H9 (cell line): ENCODE results near the gene DSN1. TPM values are rescaled to one million over a fixed set of nuclear protein-coding genes. Genes with fewer than 3 reads are reported as not detected.

Source experiments
- DNase-seq: peaks from one replicate; pipeline ENCODE4 v3.0.0-alpha.2; 2017
- H2AFZ ChIP-seq: one replicate; pipeline ENCODE4 v1.6.1; 2013; ENCODE audit warnings: mild to moderate bottlenecking, low read length, control low read depth, moderate library complexity
- H2AK5ac ChIP-seq: 2 replicates; pipeline ENCODE4 v1.6.1; 2013; ENCODE audit warnings: low read length, control low read depth, mixed read lengths; ENCODE audit not compliant: insufficient read length
- H2BK120ac ChIP-seq: one replicate; pipeline ENCODE4 v1.6.1; 2013; ENCODE audit warnings: low read depth, mild to moderate bottlenecking, low read length, control low read depth, inconsistent platforms; ENCODE audit not compliant: poor library complexity, severe bottlenecking
- H2BK12ac ChIP-seq: 2 replicates; pipeline ENCODE4 v1.6.1; 2013; ENCODE audit warnings: low read length, control low read depth, mixed read lengths, low read depth; ENCODE audit not compliant: insufficient read length
- H2BK15ac ChIP-seq: 2 replicates; pipeline ENCODE4 v1.6.1; 2013; ENCODE audit warnings: low read depth, low read length, control low read depth
- H2BK20ac ChIP-seq: one replicate; pipeline ENCODE4 v1.6.1; 2013; ENCODE audit warnings: low read depth, mild to moderate bottlenecking, low read length, control low read depth, inconsistent platforms; ENCODE audit not compliant: poor library complexity, severe bottlenecking
- H2BK5ac ChIP-seq: 2 replicates; pipeline ENCODE4 v1.6.1; 2013; ENCODE audit warnings: low read length, control low read depth, mixed read lengths; ENCODE audit not compliant: insufficient read length
- H3K14ac ChIP-seq: 2 replicates; pipeline ENCODE4 v1.6.1; 2013; ENCODE audit warnings: low read length, control low read depth; ENCODE audit not compliant: insufficient read depth
- H3K18ac ChIP-seq: 2 replicates; pipeline ENCODE4 v1.6.1; 2013; ENCODE audit warnings: low read depth, mild to moderate bottlenecking, mixed read lengths, low read length, control low read depth; ENCODE audit not compliant: insufficient read length
- H3K23ac ChIP-seq: 2 replicates; pipeline ENCODE4 v1.6.1; 2013; ENCODE audit warnings: low read length, control low read depth, mixed read lengths, low read depth; ENCODE audit not compliant: insufficient read length
- H3K23me2 ChIP-seq: 2 replicates; pipeline ENCODE4 v1.6.1; 2013; ENCODE audit warnings: low read depth, mild to moderate bottlenecking, mixed read lengths, low read length, control low read depth; ENCODE audit not compliant: insufficient read length, poor library complexity, severe bottlenecking
- H3K27ac ChIP-seq: 2 replicates; pipeline ENCODE4 v1.5.1; 2013; ENCODE audit warnings: low read length, control low read depth, mixed read lengths, low read depth; ENCODE audit not compliant: insufficient read length
- H3K27me3 ChIP-seq: 2 replicates; pipeline ENCODE4 v1.6.1; 2013; ENCODE audit warnings: low read length, control low read depth, inconsistent platforms; ENCODE audit not compliant: insufficient read depth
- H3K4ac ChIP-seq: 2 replicates; pipeline ENCODE4 v1.6.1; 2013; ENCODE audit warnings: low read depth, mild to moderate bottlenecking, control low read depth, inconsistent platforms, low read length, moderate library complexity
- H3K4me1 ChIP-seq: 2 replicates; pipeline ENCODE4 v1.6.1; 2013; ENCODE audit warnings: low read length, control low read depth, inconsistent platforms; ENCODE audit not compliant: insufficient read depth
- H3K4me2 ChIP-seq: 2 replicates; pipeline ENCODE4 v1.6.1; 2013; ENCODE audit warnings: low read length, control low read depth, mixed read lengths; ENCODE audit not compliant: insufficient read length, insufficient read depth
- H3K56ac ChIP-seq: 2 replicates; pipeline ENCODE4 v1.6.1; 2013; ENCODE audit warnings: low read depth, mild to moderate bottlenecking, mixed read lengths, low read length, control low read depth; ENCODE audit not compliant: insufficient read length
- H3K79me1 ChIP-seq: 2 replicates; pipeline ENCODE4 v1.6.1; 2013; ENCODE audit warnings: low read depth, mild to moderate bottlenecking, moderate library complexity, low read length, control low read depth, inconsistent platforms; ENCODE audit not compliant: insufficient read depth, poor library complexity, severe bottlenecking
- H3K79me2 ChIP-seq: 2 replicates; pipeline ENCODE4 v1.6.1; 2013; ENCODE audit warnings: low read length, control low read depth, inconsistent platforms; ENCODE audit not compliant: insufficient read depth
- H3K9ac ChIP-seq: 2 replicates; pipeline ENCODE4 v1.6.1; 2013; ENCODE audit warnings: low read length, control low read depth, mixed read lengths; ENCODE audit not compliant: insufficient read length; ENCODE audit errors: extremely low read depth
- H3K9me3 ChIP-seq: one replicate; pipeline ENCODE4 v1.6.1; 2013; ENCODE audit warnings: low read depth, low read length, inconsistent platforms; ENCODE audit not compliant: control insufficient read depth
- H3T11ph ChIP-seq: one replicate; pipeline ENCODE4 v1.6.1; 2013; ENCODE audit warnings: mild to moderate bottlenecking, low read length, control low read depth, inconsistent platforms
- H4K20me1 ChIP-seq: one replicate; pipeline ENCODE4 v1.6.1; 2013; ENCODE audit not compliant: control insufficient read depth, insufficient read length, insufficient read depth
- H4K5ac ChIP-seq: 2 replicates; pipeline ENCODE4 v1.6.1; 2013; ENCODE audit warnings: low read depth, mild to moderate bottlenecking, mixed read lengths, low read length, control low read depth; ENCODE audit not compliant: insufficient read length
- H4K8ac ChIP-seq: replicated peaks from 2 replicates; pipeline ENCODE4 v1.6.1; 2013; ENCODE audit warnings: low read length, control low read depth, mixed read lengths, low read depth; ENCODE audit not compliant: insufficient read length
- H4K91ac ChIP-seq: 2 replicates; pipeline ENCODE4 v1.6.1; 2013; ENCODE audit warnings: low read depth, mild to moderate bottlenecking, moderate library complexity, mixed read lengths, low read length, control low read depth; ENCODE audit not compliant: insufficient read length
- H3K27ac Mint-ChIP-seq, 3 experiments: 2 replicates in 2 of 3; 3 replicates in 1 of 3; pipeline ENCODE4 v1.8.0; 2020 to 2021; ENCODE audit warnings: mixed read lengths in 3 of 3, mild to moderate bottlenecking in 1 of 3, moderate library complexity in 1 of 3
- H3K27me3 Mint-ChIP-seq: 2 replicates; pipeline ENCODE4 v1.8.0; 2021; ENCODE audit warnings: low read depth, mild to moderate bottlenecking, moderate library complexity, mixed read lengths
- H3K36me3 Mint-ChIP-seq, 3 experiments: 2 replicates in 2 of 3; 3 replicates in 1 of 3; pipeline ENCODE4 v1.8.0; 2020 to 2021; ENCODE audit warnings: low read depth in 3 of 3, mixed read lengths in 3 of 3; ENCODE audit not compliant: insufficient read depth in 1 of 3
- H3K4me1 Mint-ChIP-seq, 2 experiments: 2 replicates each; pipeline ENCODE4 v1.8.0; 2020; ENCODE audit warnings: mixed read lengths in 2 of 2
- H3K4me3 Mint-ChIP-seq, 2 experiments: 2 replicates in 1 of 2; 3 replicates in 1 of 2; pipeline ENCODE4 v1.8.0; 2020 to 2021; ENCODE audit warnings: mild to moderate bottlenecking in 2 of 2, mixed read lengths in 2 of 2, moderate library complexity in 1 of 2
- H3K9me3 Mint-ChIP-seq, 2 experiments: 2 replicates in 1 of 2; 3 replicates in 1 of 2; pipeline ENCODE4 v1.8.0; 2020; ENCODE audit warnings: mild to moderate bottlenecking in 2 of 2, mixed read lengths in 2 of 2, moderate library complexity in 1 of 2
- WGBS: extraction: QIAGEN DNeasy Blood & Tissue Kit; methylation state at CpG from one replicate; pipeline ENCODE4 v1.1.7; 2013; ENCODE audit warnings: missing lambda C conversion rate, low lambda C conversion rate, mixed read lengths; ENCODE audit not compliant: insufficient read length; ENCODE audit errors: extremely low coverage; 5-methylcytosine and 5-hydroxymethylcytosine counted together
- total RNA-seq: library from RNA; stranded (reverse); gene quantifications from 2 replicates; pipeline ENCODE4 v1.2.1, GENCODE V29; 2021
- TF ChIP-seq, protein P1 (sequence below): fragments of 200-600 bp; sonication (generic); conservative IDR thresholded peaks from 3 replicates; pipeline ENCODE4 v1.8.0; 2021; ENCODE audit warnings: antibody characterized with exemption, mild to moderate bottlenecking

The DSN1 gene
- total RNA-seq, 1 experiment from 2014 or later, result 22.8 TPM

DNA sequence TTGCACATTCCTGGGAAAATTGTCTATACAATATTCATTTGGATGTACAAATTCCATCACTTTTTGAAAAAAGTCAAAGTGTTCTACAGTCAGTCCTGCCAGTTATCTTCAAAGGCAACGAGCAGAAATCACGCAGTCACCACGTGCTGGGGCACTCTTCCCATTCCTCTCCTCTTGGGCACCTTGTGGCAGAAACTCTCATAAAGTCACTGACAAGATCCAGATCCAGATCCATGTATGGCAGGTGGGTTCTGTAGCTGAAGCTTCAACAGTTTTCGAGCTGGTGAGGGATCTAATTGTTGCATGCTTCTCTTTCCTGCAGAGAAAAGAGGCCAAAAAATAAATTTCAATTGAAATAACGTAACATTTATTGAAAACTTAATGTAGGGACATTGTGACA lies 21.0 kb downstream of the DSN1 start:
- Histone ChIP-seq H3K4ac (no peak overlapping the region), H2AFZ (no peak overlapping the region), H3K56ac (no peak overlapping the region), H2BK5ac (no peak overlapping the region), H4K5ac (no peak overlapping the region), H3K4me2 (no peak overlapping the region), H3K79me1 (no peaks in the 10 kb centered on the region), H3K9ac (no peak overlapping the region), H3T11ph (no peak overlapping the region), H4K8ac (no peak overlapping the region), H4K20me1 (no peaks in the 10 kb centered on the region), H2BK120ac (no peak overlapping the region), H3K18ac (no peak overlapping the region), H3K27me3 (no peaks in the 10 kb centered on the region), H2BK15ac (no peak overlapping the region), H3K79me2 (no peaks in the 10 kb centered on the region), H4K91ac (no peak overlapping the region), H2BK12ac (no peak overlapping the region), H3K27ac (no peak overlapping the region), H3K9me3 (no peaks in the 10 kb centered on the region), H3K4me1 (no peaks in the 10 kb centered on the region), H3K23me2 (peaks cover 2% of the 10 kb centered on the region), H3K23ac (no peak overlapping the region), H3K14ac (no peak overlapping the region), H2BK20ac (no peak overlapping the region), H2AK5ac (no peak overlapping the region)
- Mint-ChIP-seq H3K27ac (no peak overlapping the region), H3K36me3 (peaks cover 25 to 67% (median 55%) of the 10 kb centered on the region in 3 experiments), H3K9me3 (no peaks in the 10 kb centered on the region), H3K4me3 (no peak overlapping the region), H3K27me3 (no peaks in the 10 kb centered on the region; the same call in 1 of the 2 replicates), H3K4me1 (no peaks in the 10 kb centered on the region)
- DNase-seq, result no peak
- TF ChIP-seq, protein P1, sequence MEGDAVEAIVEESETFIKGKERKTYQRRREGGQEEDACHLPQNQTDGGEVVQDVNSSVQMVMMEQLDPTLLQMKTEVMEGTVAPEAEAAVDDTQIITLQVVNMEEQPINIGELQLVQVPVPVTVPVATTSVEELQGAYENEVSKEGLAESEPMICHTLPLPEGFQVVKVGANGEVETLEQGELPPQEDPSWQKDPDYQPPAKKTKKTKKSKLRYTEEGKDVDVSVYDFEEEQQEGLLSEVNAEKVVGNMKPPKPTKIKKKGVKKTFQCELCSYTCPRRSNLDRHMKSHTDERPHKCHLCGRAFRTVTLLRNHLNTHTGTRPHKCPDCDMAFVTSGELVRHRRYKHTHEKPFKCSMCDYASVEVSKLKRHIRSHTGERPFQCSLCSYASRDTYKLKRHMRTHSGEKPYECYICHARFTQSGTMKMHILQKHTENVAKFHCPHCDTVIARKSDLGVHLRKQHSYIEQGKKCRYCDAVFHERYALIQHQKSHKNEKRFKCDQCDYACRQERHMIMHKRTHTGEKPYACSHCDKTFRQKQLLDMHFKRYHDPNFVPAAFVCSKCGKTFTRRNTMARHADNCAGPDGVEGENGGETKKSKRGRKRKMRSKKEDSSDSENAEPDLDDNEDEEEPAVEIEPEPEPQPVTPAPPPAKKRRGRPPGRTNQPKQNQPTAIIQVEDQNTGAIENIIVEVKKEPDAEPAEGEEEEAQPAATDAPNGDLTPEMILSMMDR, result no peak
- WGBS, result no CpG with 5 or more reads among the region's 5 CpGs
